ENCODE data around the gene F8A1.
"Not testable (repeated sequence)": the region's sequence is repeated elsewhere in the genome, so short reads cannot be mapped to it uniquely, and the experiment has no call there.

F8A1 gene

GRCh38 chrX:154918060-154918483, 31.9 kb downstream of the F8A1 start:
- no peaks in the 10 kb centered on the region for H3K9me3 ChIP-seq (ENCODE audit: insufficient read depth, low read length)
- no peak overlapping the region for H3K4me3 ChIP-seq (ENCODE audit: insufficient read length, low read depth)
- H3K36me3 ChIP-seq (ENCODE audit: insufficient read depth, insufficient read length, low read length) = no peaks in the 10 kb centered on the region
- no peaks in the 10 kb centered on the region for H3K27me3 ChIP-seq (ENCODE audit: insufficient read depth, insufficient read length)
- DNase-seq (ENCODE audit: low read depth, low spot score) = peak; percentile 22
- no peaks in the 10 kb centered on the region for H3K4me1 ChIP-seq (ENCODE audit: insufficient read depth, insufficient read length)
- no peak for TF ChIP-seq YY1 (IDR thresholded peaks at IDR 0.05; ENCODE audit: insufficient read depth, insufficient read length)
- TF ChIP-seq ZNF274 (IDR thresholded peaks at IDR 0.05; ENCODE audit: low read depth, low read length) = no peak
- no peak for TF ChIP-seq SUZ12 (IDR thresholded peaks at IDR 0.05; ENCODE audit: extremely low read depth, insufficient read depth, insufficient read length)
- H3K9ac ChIP-seq (ENCODE audit: insufficient read length, low read depth) = no peak overlapping the region

GRCh38 chrX:154924771-154925170, 38.6 kb downstream of the F8A1 start:
- not testable (repeated sequence) for H3K36me3 ChIP-seq (ENCODE audit: insufficient read depth, insufficient read length, low read length); H3K4me1 ChIP-seq (ENCODE audit: insufficient read depth, insufficient read length); H3K9ac ChIP-seq (ENCODE audit: insufficient read length, low read depth); H3K9me3 ChIP-seq (ENCODE audit: insufficient read depth, low read length); H3K27me3 ChIP-seq (ENCODE audit: insufficient read depth, insufficient read length); H3K4me3 ChIP-seq (ENCODE audit: insufficient read length, low read depth)
- DNase-seq (ENCODE audit: low read depth, low spot score) = peak; percentile 1

Measured in NT2/D1 (cell line).